Pancreas (tissue), 10 donors: ENCODE results near the gene COA6. TPM values are rescaled to one million over a fixed set of nuclear protein-coding genes. Genes with fewer than 3 reads are reported as not detected.
"Not testable (repeated sequence)": the region's sequence is repeated elsewhere in the genome, so short reads cannot be mapped to it uniquely, and the experiment has no call there.

Experiments
- ATAC-seq, 4 donors: fragments of 200-7000 bp; cut with Tn5 transposase; one replicate each; pipeline versions ENCODE4 v1.8.0 to v1.9.1; 2020; ENCODE audit warnings: mild to moderate bottlenecking in 4 of 4, moderate library complexity in 4 of 4
- DNase-seq, 6 donors: peaks; one replicate each; pipeline ENCODE4 v3.0.0-alpha.2; 2020
- FAIRE-seq: peaks from 2 replicates; lab custom pipeline; 2012; peaks lifted over from hg19 to GRCh38; lab: Jason Lieb, UNC
- H3K27ac ChIP-seq, 4 donors: fragments of 200-600 bp; sonication (generic); 1 replicate in 3 of 4; 2 replicates in 1 of 4; pipeline versions ENCODE4 v1.5.0 to v1.8.0; 2020
- H3K27me3 ChIP-seq, 4 donors: fragments of 200-600 bp; one replicate each; pipeline ENCODE4 v1.8.0; 2021
- H3K36me3 ChIP-seq, 3 donors: fragments of 200-600 bp; sonication (generic) in 1 of 3; one replicate each; pipeline versions ENCODE4 v1.5.0 to v1.8.0; 2020 to 2021
- H3K4me1 ChIP-seq, 3 donors: fragments of 200-600 bp; one replicate each; pipeline ENCODE4 v1.8.0; 2021
- H3K4me3 ChIP-seq, 4 donors: fragments of 200-600 bp; sonication (generic) in 2 of 4; one replicate each; pipeline versions ENCODE4 v1.5.0 to v1.8.0; 2020 to 2021
- H3K9me3 ChIP-seq, 4 donors: fragments of 200-600 bp; one replicate each; pipeline ENCODE4 v1.8.0; 2021
- CTCF ChIP-seq, 4 donors: fragments of 200-600 bp; sonication (generic) in 3 of 4; IDR thresholded peaks; one replicate each; pipeline versions ENCODE4 v1.5.0 to v1.8.0; 2021; ENCODE audit warnings: antibody characterized with exemption in 4 of 4
- WGBS, 2 donors: extraction: QIAGEN DNeasy Blood & Tissue Kit; methylation state at CpG; one replicate each; pipeline ENCODE4 v1.1.7; 2013; 5-methylcytosine and 5-hydroxymethylcytosine counted together
- intact Hi-C, 3 donors: fragments of 100-400 bp; cut with DNase I; formaldehyde crosslinking; loops; one replicate each; pipeline versions ENCODE4 v1.11.1 to v1.14.2; 2022
- polyA plus RNA-seq, 2 donors: library from polyadenylated mRNA; stranded (reverse); fragments of 200-250 nt; gene quantifications; one replicate each; pipeline ENCODE4 v1.2.3, GENCODE V29; 2013
- total RNA-seq, 6 donors: library from RNA; stranded (reverse); fragmentation: NEBNext Ultra II Directional in 4 of 6; extraction: Animal tissue kit (Norgen Biotek cat#: 25700) in 4 of 6; gene quantifications; one replicate each; pipeline versions ENCODE4 v1.2.1 to v1.2.4, GENCODE V29; 2021 to 2023
- donor health status: healthy with polysubstance abuse.
- donor health status: DM: no; HTN: no; CAD: no; lungs with moderate emphysema.
- donor health status: DM: no; HTN: no; CAD: no.
- donor health status: control.
- donor health status: control.
- donor health status: Bipolar disorder and iron deficiency.
- donor health status: DM: yes; HTN: yes; CAD: no.
- donor health status: DM: no; HTN: no; CAD: no.
- donor health status: DM: no; HTN: no; CAD: no.
- donor health status: DM: yes; HTN: yes; CAD: no.

COA6 gene
- total and polyA plus RNA-seq, 8 donors = 6.4 to 23.6 (median 10.0) TPM

GRCh38 chr1:234340528-234340927, 32.7 kb upstream of the COA6 start:
- DNase-seq (no peak), ATAC-seq (no peak), FAIRE-seq (no peak)
- no peaks in the 10 kb centered on the region for H3K4me1 ChIP-seq
- no peaks in the 10 kb centered on the region for H3K36me3 ChIP-seq
- TF ChIP-seq CTCF (IDR thresholded peaks at IDR 0.05) = no peak
- intact Hi-C loops = loop anchor here in 1 of 3 donors (10.0 kb wide), 1 partner anchor 56 kb away; no protein-coding TSS in a partner anchor
- H3K4me3 ChIP-seq = no peak overlapping the region
- no peaks in the 10 kb centered on the region for H3K27me3 ChIP-seq
- H3K27ac ChIP-seq = no peak overlapping the region
- peaks cover 0 to 11% (median 0%) of the 10 kb centered on the region in 4 donors for H3K9me3 ChIP-seq
- WGBS, 2 donors = 92 to 97% methylated on average over 2 of the region's 2 CpGs

- intact Hi-C loops = loop anchor here in 1 of 3 donors (10.0 kb wide), 1 partner anchor 58 kb away; no protein-coding TSS in a partner anchor
- DNase-seq (no peak), ATAC-seq (no peak), FAIRE-seq (no peak)
- 47 to 48% methylated on average over 5 of the region's 5 CpGs for WGBS, 2 donors
- Histone ChIP-seq H3K27me3 (no peaks in the 10 kb centered on the region), H3K36me3 (no peaks in the 10 kb centered on the region), H3K4me3 (no peak overlapping the region), H3K4me1 (no peaks in the 10 kb centered on the region), H3K9me3 (peaks cover 0 to 11% (median 0%) of the 10 kb centered on the region in 4 donors), H3K27ac (no peak overlapping the region)
- TF ChIP-seq CTCF (IDR thresholded peaks at IDR 0.05) = no peak
Measured at GRCh38 chr1:234342774-234343173, 30.5 kb upstream of the COA6 start.

DNA sequence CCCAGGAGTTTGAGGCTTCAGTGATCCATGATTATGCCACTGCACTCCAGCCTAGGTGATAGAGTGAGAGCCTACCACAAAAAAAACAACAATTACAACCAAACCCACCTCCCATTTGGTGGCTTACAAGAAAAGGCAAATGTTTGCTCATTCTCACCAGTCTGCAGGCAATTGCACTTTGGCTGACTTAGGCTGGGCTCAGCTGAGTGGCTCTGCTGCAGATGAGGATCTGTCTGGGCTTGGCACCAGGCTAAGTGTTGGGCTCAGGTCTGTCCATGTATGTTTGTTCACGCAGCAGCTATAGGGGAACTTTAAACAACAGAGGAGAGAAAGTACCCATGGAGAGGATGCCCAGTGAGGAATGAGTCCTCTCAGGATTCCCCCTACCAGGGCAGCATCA, 28.0 kb upstream of the COA6 start:
- H3K9me3 ChIP-seq = no peaks in the 10 kb centered on the region

GRCh38 chr1:234348964-234349363, 24.3 kb upstream of the COA6 start:
- no peak overlapping the region for H3K4me3 ChIP-seq
- H3K9me3 ChIP-seq = no peaks in the 10 kb centered on the region
- WGBS, 2 donors = 61 to 76% methylated on average over 4 of the region's 4 CpGs
- no peak for TF ChIP-seq CTCF (IDR thresholded peaks at IDR 0.05)
- FAIRE-seq = no peak
- intact Hi-C loops = loop anchor here in 1 of 3 donors (10.0 kb wide), 1 partner anchor 64 kb away; no protein-coding TSS in a partner anchor
- H3K27me3 ChIP-seq = no peaks in the 10 kb centered on the region
- H3K27ac ChIP-seq = no peak overlapping the region
- no peak for ATAC-seq
- no peaks in the 10 kb centered on the region for H3K36me3 ChIP-seq
- DNase-seq = no peak
- H3K4me1 ChIP-seq = no peaks in the 10 kb centered on the region

More for the DNA sequence above, 28.0 kb upstream of the COA6 start:
- 88 to 96% methylated on average over 1 of the region's 1 CpG for WGBS, 2 donors
- DNase-seq = no peak
- no peak for ATAC-seq
- H3K4me3 ChIP-seq = no peak overlapping the region
- TF ChIP-seq CTCF (IDR thresholded peaks at IDR 0.05) = no peak
- FAIRE-seq = no peak
- no peak overlapping the region for H3K27ac ChIP-seq
- H3K27me3 ChIP-seq = no peaks in the 10 kb centered on the region
- H3K4me1 ChIP-seq = no peaks in the 10 kb centered on the region
- H3K36me3 ChIP-seq = no peaks in the 10 kb centered on the region
- intact Hi-C loops = loop anchor here in 1 of 3 donors (10.0 kb wide), 1 partner anchor 60 kb away; no protein-coding TSS in a partner anchor

- no peaks in the 10 kb centered on the region for H3K27me3 ChIP-seq
- 38% methylated on average over 3 of the region's 3 CpGs for WGBS, 2 donors
- no peak overlapping the region for H3K4me3 ChIP-seq
- no peak overlapping the region for H3K27ac ChIP-seq
- H3K36me3 ChIP-seq = no peaks in the 10 kb centered on the region
- no peaks in the 10 kb centered on the region for H3K9me3 ChIP-seq
- TF ChIP-seq CTCF (IDR thresholded peaks at IDR 0.05) = no peak
- FAIRE-seq = no peak
- ATAC-seq = no peak
- DNase-seq = no peak
- H3K4me1 ChIP-seq = no peaks in the 10 kb centered on the region
- intact Hi-C loops = no loop called here
Measured at GRCh38 chr1:234355782-234356510, 17.3 kb upstream of the COA6 start.

GRCh38 chr1:234356615-234357269, 16.5 kb upstream of the COA6 start:
- H3K36me3 ChIP-seq, H3K4me1 ChIP-seq, H3K9me3 ChIP-seq, FAIRE-seq, H3K27me3 ChIP-seq, intact Hi-C loops: not testable (repeated sequence)
- Histone ChIP-seq H3K27ac (peak overlapping the region in 1 of 4 donors; percentile 32), H3K4me3 (peak overlapping the region; percentile 6 to 40 (median 26))
- 39 to 40% methylated on average over 35 of the region's 35 CpGs for WGBS, 2 donors
- ATAC-seq (peak; percentile 88 to 98 (median 94)), DNase-seq (peak; percentile 59 to 85 (median 70))
